GM18870 (cell line): ENCODE measurements around the gene CACNA1B.

Source experiments
- ATAC-seq: cut with Tn5 transposase; IDR thresholded peaks from one replicate; pipeline ENCODE4 v1.9.1; 2021; ENCODE audit warnings: moderate library complexity; ENCODE audit not compliant: unreplicated experiment

CACNA1B gene

DNA sequence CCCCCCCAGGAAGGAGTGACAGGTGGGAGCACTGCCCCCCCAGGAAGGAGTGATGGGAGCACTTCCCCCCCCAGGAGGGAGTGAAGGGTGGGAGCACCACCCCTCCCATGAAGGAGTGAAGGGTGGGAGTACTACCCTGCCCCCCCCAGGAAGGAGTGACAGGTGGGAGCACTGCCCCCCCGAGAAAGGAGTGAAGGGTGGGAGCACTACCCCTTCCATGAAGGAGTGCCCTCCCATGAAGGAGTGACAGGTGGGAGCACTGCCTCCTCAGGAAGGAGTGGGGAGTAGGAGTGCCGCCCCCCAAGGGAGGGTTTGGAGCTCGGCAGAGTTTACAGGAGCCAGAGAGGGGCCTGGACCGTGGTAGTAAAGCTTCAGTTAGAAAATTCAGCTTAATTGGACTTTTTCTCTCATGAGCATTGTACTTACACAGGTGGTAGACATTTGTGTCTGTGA, 100.7 kb downstream of the CACNA1B start:
- no peak for ATAC-seq

DNA sequence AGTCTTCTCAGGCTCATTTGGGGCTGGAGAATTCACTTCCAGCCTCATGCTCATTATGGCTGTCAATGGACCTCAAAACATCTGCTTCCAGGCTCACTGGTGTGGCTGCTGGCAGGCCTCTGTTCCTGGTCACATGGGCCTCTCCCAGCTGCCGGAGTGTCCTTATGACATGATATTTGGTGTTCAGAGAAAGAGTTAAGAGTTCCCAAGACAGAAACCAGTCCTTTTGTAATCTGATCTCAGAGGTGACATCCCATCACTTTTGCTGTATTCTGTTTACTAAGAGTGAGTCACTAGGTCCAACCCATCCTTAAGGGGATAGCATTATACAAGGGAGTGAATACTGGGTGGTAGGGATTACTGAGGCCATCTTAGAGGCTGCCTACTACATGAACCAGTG, 104.6 kb downstream of the CACNA1B start:
- no peak for ATAC-seq

DNA sequence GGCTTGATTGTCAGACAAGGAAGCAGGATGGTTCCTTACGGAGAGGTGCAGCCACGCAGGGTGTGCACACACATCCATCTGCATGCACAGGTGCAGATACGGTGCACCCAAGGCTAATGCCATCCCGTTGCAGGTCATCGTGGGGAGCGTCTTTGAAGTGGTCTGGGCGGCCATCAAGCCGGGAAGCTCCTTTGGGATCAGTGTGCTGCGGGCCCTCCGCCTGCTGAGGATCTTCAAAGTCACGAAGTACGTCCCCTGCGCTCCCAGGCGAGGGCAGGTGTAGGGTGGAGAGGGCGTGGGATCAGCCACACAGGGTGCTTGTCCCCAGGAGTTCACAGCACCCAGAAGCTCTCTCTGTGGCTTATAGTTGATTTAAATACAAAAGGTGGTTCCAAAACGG, 106.4 kb downstream of the CACNA1B start:
- ATAC-seq = no peak

DNA sequence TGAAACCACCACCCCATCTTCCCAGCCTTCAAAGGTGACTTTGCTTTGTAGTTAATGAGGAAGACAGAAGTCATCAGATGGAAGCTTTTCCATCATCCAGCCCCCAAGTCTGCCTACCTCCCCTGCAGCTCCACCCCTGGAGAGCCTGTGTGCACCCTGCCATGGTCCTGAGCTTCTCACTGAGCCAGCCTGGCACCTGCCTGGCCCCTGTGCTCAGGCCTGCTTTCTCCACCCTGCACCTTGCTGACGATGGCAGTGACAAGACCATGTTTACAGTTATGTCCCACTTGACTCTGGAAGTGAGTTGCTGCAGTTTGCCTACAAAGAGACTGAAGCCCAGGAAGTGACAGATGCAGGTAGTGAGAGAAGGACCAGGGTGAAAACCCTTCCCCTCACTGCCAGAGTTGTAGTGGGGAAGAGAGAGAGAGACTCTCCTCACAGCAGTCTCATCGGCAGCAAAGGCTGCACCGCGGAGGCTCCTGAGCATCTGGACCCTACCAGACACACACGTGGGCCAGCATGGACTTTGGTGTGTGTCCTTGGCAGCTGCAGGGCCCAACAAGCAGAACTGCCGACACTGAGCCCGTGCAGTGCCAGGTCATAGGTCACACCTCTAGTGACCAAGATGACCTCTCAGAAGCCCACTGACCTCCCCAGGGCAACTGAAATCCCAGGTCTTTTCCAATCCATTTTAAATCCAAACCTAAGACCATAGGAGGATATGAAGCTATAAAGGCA, 107.1 kb downstream of the CACNA1B start:
- ATAC-seq = no peak

DNA sequence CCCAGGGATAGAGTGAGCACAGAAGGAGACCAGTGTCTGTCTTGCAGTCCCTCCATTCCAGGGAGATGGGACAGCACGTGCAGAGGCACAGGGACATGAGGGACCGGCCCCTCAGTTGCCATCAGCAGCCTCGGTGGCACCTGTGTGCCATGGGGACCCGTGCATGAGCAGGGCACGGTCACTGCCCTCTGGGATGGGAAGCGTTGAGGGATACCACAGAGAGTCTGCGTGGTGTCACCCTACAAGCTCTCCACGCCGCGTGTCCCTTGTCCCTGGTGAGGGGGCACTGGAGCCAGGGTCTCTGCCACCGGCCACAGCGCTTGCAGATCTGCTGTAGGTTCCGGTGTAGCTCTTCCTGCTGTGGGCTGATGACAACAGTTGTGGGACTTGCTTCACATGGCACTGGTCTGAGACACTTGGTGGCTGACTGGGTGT, 108.1 kb downstream of the CACNA1B start:
- ATAC-seq = no peak

DNA sequence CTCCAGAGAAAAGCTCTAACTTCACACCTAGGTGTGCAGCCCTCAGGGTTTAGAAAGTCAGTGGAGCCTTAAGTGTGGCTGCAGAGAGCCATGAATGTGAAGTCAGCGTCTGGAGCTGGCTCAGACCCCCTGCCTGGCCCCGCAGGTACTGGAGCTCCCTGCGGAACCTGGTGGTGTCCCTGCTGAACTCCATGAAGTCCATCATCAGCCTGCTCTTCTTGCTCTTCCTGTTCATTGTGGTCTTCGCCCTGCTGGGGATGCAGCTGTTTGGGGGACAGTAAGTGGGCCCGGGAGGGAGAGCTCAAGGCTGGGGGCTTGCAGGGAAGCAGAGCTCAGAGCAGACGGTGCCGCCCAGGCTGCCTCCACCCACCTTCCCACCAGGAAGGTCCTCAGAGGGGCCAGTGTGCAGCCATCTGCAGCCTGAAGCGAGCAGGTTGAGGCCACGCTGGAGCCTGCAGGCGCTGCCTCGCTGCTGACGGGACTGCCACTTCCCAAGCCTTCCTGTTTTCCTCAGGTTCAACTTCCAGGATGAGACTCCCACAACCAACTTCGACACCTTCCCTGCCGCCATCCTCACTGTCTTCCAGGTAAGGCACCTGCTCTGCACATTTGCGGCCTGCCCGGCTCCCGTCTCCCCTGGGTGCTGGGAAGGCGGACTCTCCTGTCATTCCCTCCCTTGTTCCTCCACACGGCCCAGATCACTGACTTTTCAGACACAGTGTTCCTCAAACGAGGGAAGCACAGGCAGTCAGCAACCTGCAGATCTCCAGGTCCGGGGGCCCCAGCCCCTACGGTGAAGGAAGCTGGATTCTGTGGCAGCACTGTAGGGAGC, 108.9 kb downstream of the CACNA1B start:
- no peak for ATAC-seq

DNA sequence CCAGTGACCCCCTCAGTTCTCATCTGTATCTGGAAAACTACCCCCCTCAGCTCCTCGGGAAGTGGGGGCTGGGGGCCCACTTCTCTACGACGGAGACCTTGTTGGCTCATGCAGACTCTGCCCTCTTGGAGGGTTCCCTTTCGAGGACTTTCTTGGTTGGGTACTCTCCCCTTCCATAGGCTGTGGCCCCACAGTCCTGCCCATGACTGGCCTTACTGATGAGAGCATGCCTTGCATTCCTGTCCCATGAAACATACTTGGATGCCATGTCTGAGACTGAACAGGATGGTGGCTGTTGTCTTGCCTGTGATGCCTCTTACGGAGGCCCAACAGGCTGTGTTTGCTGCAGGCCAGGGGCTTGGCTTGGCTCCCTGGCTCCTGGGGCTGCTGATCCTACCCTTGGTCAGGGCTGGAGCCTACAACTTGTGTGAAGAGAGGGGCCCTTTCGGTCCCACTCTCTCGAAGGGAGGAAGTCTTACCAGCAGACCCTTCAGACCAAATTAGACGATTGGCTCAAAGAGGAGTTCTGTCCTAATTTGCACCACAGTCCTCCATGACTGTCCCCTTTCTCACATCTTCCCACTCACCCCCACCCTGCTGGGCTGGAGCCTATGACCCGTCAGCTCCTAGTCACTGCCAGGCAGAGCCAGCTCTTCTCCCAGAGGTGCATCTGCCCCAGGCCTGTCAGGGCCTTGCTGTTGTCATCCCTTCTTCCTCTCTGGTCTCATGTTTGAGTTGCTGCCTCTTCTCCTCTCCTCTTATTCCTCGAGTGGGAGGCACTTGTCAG, 109.9 kb downstream of the CACNA1B start:
- no peak for ATAC-seq

DNA sequence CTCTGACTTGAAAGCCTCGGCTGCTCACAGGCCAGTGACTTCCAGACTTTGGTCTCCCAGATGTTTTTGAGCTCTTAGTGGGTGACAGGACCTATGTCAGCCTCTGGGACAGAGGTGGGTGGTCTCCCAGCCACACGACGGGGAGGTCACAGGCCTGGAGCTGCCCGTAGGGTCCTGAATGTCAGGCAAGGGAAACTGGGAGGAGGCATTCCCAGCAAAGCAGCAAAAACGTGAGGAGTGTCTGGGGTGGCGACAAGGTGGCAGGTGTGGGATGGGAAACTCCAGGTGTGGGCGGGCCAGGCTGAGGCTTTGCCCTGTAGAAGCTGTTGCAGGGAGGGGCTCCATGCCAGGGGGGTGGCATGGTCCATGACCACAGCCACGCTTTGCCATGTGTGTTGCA, 110.5 kb downstream of the CACNA1B start:
- ATAC-seq = no peak

DNA sequence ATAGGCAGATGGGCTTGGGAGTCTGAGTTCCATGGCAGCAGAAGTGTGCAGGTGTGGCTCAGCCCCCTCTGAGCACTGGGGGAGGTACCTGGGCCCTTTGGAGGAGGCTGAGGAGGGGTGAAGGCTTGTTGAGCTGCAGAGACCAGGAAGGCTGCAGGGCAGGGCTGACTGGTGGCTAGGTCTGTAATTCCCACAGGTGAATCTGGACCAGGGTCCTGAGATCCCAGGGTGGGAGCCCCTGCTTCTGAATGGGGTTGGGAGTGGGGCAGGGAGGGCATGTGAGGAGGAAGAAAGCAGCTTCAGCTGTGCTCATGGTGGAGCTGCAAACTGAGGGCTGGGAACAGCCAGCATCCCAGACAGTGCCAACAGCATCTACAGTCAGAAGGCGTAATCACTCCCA, 111.1 kb downstream of the CACNA1B start:
- no peak for ATAC-seq

DNA sequence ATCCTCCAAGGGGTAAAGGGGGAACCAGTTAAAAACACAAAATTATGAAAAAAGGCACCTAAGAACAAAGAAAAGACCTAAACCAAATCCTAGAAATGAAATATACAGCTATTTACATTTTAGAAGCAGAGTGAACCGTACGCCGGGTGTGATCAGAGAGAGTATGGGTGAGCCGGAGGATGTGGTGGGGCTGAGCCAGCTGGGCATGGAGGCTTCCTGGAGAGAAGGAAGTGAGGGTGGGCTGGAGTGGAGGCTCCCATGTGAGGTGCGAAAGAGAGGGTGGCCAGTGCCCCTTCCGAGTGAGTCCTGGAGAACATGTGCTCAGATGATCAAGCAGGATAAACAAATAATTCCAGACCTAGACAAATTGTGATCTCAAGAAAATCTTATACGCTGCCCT, 111.6 kb downstream of the CACNA1B start:
- no peak for ATAC-seq

DNA sequence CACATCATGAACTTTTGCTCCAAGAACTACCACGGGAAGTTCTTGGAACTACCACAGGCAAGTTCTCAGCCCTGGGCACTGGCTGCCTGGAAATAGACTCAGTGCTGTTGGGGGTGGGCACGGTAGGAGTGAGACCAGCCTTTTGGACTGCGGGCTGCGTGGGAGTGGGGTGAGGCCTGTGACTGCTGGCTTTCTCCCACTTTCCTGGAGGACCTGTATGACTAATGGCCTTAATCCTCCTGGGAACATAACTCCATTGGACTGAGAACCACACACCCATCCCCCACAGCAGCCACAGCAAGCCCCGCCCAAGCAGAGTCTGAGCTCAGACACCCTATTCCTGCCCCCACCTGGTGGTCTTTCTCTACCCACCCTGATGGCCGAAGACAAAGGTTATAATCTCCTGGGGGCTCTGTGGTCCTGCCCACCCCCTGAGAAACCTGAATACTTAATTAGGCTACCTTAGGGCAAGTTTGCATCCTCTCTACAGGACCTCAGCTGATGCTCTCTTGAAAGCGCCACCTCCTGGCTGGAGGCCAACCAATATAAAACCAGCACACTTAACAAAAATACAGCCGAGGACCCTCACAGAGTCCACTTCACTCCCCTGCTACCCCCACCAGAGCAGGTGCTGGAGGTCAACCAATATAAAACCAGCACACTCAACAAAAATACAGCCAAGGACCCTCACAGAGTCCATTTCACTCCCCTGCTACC, 112.6 kb downstream of the CACNA1B start:
- no peak for ATAC-seq

DNA sequence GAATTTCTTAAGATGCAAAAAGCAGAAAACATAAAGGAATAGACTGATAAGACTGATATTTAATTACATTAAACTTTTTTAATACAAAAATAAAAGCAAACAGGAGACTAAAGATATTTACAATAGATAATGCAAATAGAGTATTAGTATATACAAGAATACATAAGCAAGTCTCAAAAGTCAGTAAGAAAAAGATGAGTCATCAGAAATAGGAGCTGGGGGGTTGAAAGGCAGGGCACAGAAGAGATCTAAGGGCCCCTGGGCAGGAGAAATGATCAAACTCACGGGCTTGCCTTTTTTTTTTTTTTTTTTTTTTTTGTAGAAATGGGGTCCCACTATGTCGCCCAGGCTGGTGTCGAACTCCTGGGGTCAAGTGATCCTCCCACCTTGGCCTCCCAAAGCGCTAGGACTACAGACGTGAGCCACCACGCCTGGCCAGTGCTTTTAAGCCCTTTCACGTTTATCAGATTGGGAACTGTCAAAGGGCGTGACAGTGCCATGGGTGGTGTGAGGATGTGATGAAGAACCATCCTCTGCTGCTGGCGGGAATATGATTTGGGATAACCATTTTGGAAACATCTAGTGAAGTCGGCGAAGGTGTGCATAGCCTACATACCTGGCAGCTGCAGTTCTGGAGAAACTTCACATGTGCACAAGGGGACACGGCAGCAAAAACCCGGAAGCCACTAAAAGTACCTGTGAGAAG, 126.1 kb downstream of the CACNA1B start:
- no peak for ATAC-seq

DNA sequence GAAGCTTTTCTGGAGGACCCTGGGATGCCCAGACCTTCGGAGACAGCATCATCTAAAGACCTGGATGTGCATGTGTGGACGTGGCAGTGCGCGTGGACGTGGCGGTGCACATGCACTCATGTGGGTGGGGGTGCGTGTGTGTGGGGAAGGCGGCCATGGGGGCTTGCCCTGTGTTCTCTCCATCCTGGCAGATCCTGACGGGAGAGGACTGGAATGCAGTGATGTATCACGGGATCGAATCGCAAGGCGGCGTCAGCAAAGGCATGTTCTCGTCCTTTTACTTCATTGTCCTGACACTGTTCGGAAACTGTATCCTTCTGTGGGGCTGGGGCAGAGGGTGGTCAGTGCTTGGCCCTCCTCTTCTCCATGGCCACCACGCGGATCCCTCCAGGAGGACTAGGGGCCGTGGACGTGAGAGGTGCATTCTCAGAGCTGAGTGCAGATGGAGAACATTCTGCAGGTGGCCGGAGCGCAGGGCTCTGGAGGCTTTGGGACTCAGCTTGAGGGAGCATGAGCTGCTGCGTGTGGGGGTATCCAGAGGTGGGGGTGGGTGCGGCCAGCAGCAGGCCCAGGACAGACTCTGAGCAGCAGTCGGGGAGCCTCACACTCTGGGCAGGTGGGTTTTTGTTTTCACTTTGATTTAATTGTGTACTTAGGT, 129.1 kb downstream of the CACNA1B start:
- ATAC-seq = no peak

DNA sequence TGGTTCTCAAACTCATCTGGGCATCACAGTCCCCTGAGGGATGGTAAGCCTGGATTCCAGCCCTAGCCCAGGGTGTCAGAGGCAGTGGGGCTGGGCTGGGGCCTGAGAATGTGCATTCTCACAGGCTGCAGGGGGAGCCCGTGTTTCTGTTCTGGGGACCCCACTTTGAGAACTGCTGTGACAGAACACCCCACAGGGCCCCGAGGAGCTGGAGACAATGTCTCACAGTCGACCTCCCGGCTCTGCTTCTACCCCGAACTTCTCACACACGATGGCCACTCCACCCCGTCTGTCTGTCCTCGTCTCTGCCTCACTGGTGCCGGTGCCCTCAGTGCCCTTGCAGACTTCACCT, 130.0 kb downstream of the CACNA1B start:
- no peak for ATAC-seq

DNA sequence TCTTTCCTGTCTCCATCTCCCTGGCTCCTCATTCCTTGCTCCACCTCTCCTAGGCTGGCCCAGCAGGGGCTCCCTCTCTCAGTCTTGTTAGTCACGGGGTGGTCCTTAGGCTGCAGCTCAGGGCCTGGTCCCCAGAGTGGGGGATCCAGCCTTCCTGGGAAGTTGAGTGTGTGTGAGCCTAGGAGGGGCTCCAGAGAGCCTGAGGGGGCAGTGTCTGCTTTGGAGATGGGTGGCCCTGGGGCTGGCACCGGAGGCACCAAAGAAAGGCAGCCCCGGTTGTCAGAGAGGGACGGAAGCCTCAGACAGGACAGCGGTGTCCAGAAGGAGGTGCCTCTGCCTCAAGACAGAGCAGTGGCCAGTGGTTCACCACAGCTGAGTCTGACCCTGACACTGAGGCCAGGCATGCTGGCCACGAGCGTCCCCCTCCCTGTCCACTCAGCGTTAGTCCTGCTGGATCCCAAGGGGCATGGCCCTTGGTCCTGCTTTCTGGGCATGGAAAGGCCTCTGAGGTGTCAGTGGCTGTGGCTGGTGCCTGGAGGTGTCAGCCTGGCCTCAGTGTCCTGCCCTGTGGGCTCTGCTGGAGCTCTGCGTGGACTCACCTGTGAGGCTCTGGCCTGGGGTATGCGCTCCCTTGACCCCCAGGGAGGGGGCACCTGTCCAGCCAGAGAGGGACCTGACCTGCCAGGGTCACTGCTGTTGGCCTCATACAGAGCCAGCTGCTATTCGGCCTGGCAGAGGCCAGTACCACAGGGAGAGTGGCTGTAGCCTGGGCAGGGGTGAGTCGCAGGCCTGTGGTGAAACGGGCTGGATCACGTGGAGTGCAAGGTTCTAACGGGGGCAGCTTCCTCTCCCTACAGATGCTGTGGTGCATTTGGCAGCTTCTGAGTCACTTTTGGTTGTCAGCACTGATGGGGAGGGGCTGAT, 130.6 kb downstream of the CACNA1B start:
- ATAC-seq = no peak

DNA sequence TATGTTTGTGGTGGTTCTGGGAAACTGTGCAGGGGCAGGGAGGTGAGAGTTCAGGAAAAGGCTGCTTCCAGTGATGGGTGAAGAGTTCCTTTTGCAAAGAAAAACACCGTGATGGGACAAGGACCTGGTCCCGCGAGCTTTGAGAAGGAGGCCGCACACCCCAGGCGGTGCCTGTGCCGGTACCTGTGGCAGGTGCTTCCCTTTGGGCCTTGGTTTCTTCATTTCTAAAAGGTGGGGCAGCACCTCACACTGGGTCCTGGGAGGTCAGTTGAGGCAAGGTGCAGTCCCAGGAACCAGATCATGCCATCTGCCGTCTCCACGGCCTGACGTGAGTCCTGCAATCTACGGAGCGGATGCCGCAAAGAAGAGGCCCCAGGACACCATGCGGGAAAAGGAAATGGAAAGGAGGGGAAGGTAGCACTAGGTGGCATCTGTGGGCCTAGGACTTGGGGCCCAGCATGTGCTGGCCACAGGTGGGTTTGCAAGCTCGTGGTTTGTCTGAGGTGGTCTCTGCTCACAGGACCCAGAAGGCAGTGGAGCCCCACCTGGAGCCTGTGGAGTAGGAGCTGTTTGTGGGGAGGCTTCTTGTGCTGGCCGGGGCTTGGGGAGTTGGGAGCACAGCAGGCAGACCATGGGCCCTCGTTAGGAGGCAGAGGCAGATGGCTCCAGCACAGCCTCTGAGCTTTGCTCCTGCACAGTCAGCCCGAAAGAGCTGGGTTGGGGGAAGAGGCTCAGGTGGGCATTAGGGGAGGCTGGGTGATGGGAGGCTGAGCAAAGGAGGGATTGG, 131.6 kb downstream of the CACNA1B start:
- no peak for ATAC-seq

DNA sequence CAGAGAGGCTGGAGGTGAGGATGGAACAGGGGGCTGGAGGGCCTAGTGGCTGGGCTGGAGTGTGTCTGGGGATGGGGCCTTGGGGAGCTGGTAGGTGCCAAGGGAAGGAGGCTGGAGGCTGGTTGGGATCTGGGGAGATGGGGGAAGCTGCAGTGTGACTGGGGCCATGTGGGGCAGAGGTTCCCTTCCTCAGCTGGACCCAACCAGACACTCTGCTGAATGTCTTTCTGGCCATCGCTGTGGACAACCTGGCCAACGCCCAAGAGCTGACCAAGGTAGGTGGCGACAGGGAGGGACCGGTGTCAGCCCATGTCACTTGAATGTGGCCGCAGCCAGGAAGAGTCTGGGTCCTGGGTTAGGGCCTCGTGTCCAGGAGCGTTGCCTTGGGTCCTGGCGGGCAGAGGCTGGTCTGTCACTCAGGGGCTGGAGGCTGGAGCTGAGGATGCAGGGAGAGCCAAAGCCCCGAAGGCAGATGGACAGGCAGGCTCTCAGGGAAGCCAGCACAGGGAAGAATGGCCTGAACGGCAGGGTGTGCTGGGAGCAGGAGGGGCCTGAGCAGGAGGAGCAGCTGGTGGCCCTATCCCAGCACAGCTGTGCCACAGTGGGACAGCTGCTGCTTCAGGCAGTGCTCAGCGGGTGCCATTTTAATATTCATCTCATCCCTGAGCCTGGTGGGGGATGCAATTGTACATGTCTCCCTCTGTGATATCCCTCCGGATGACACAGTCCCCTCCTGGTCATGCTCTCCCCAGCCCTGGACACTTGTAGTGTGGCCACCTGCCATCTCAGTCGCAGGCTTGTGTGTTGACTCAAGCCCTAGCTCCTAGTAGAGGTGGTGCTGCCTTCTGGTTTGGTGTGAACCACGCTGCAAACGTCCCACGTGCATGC, 132.5 kb downstream of the CACNA1B start:
- no peak for ATAC-seq
